ENCODE results near the gene ASPRV1.
"Not testable (repeated sequence)": the region's sequence is repeated elsewhere in the genome, so short reads cannot be mapped to it uniquely, and the experiment has no call there.

Gene ASPRV1

GRCh38 chr2:69961496-69961895 lies at the start of gene ASPRV1:
Gene ASPRV1, minus strand, starts transcription at chr2:69961631. Its CDS starts 195 bp downstream, at chr2:69961436.
- no peak within 1 kb of the TSS for H3K9ac ChIP-seq (ENCODE audit: low read depth, low read length)
- no peak within 1 kb of the TSS for H3K27ac ChIP-seq (ENCODE audit: low read length)
- no peaks in the 10 kb centered on the region for H3K36me3 ChIP-seq (ENCODE audit: insufficient read depth, low read depth, low read length)
- no peaks in the 10 kb centered on the region; the same call in 1 of the 2 replicates for H3K27me3 ChIP-seq (ENCODE audit: insufficient read depth, low read length)
- H3K9me3 ChIP-seq (ENCODE audit: insufficient read depth, low read depth, low read length), result no peaks in the 10 kb centered on the region
- peaks cover 7% of the 10 kb centered on the region; the same call in 1 of the 2 replicates for H3K4me1 ChIP-seq (ENCODE audit: insufficient read depth, low read length)
- H3K4me3 ChIP-seq (ENCODE audit: low read length), result no peak within 1 kb of the TSS

GRCh38 chr2:70010576-70011111 lies 49.2 kb upstream of the ASPRV1 start:
- H3K4me3 ChIP-seq (ENCODE audit: low read length), result no peak overlapping the region
- H3K4me1 ChIP-seq (ENCODE audit: insufficient read depth, low read length), result peaks cover 2% of the 10 kb centered on the region; the same call in 1 of the 2 replicates
- H3K27ac ChIP-seq (ENCODE audit: low read length), result no peak overlapping the region
- no peaks in the 10 kb centered on the region for H3K9me3 ChIP-seq (ENCODE audit: insufficient read depth, low read depth, low read length)
- H3K9ac ChIP-seq (ENCODE audit: low read depth, low read length), result no peak overlapping the region
- no peaks in the 10 kb centered on the region for H3K27me3 ChIP-seq (ENCODE audit: insufficient read depth, low read length)
- no peaks in the 10 kb centered on the region for H3K36me3 ChIP-seq (ENCODE audit: insufficient read depth, low read depth, low read length)

- H3K9me3 ChIP-seq (ENCODE audit: insufficient read depth, low read depth, low read length), result no peaks in the 10 kb centered on the region
- H3K4me1 ChIP-seq (ENCODE audit: insufficient read depth, low read length), result peaks cover 7% of the 10 kb centered on the region
- no peaks in the 10 kb centered on the region for H3K36me3 ChIP-seq (ENCODE audit: insufficient read depth, low read depth, low read length)
- no peak overlapping the region for H3K4me3 ChIP-seq (ENCODE audit: low read length)
- H3K9ac ChIP-seq (ENCODE audit: low read depth, low read length), result no peak overlapping the region
- H3K27me3 ChIP-seq (ENCODE audit: insufficient read depth, low read length), result no peaks in the 10 kb centered on the region
- H3K27ac ChIP-seq (ENCODE audit: low read length), result no peak overlapping the region
These were observed 48.5 kb upstream of the ASPRV1 start for GRCh38 chr2:70009762-70010575.

GRCh38 chr2:70008290-70008689 lies 46.9 kb upstream of the ASPRV1 start:
- Histone ChIP-seq H3K4me1 (ENCODE audit: insufficient read depth, low read length) (peaks cover 7% of the 10 kb centered on the region), H3K9ac (ENCODE audit: low read depth, low read length) (no peak overlapping the region), H3K4me3 (ENCODE audit: low read length) (no peak overlapping the region), H3K27ac (ENCODE audit: low read length) (no peak overlapping the region), H3K27me3 (ENCODE audit: insufficient read depth, low read length) (no peaks in the 10 kb centered on the region), H3K9me3 (ENCODE audit: insufficient read depth, low read depth, low read length) (no peaks in the 10 kb centered on the region), H3K36me3 (ENCODE audit: insufficient read depth, low read depth, low read length) (no peaks in the 10 kb centered on the region)

GRCh38 chr2:70007151-70007550 lies 45.7 kb upstream of the ASPRV1 start:
- peaks cover 7% of the 10 kb centered on the region for H3K4me1 ChIP-seq (ENCODE audit: insufficient read depth, low read length)
- H3K36me3 ChIP-seq (ENCODE audit: insufficient read depth, low read depth, low read length), result no peaks in the 10 kb centered on the region
- no peaks in the 10 kb centered on the region for H3K9me3 ChIP-seq (ENCODE audit: insufficient read depth, low read depth, low read length)
- no peak overlapping the region for H3K9ac ChIP-seq (ENCODE audit: low read depth, low read length)
- H3K27ac ChIP-seq (ENCODE audit: low read length), result no peak overlapping the region
- H3K27me3 ChIP-seq (ENCODE audit: insufficient read depth, low read length), result no peaks in the 10 kb centered on the region
- no peak overlapping the region for H3K4me3 ChIP-seq (ENCODE audit: low read length)

GRCh38 chr2:70006447-70006784 lies 45.0 kb upstream of the ASPRV1 start:
- Histone ChIP-seq H3K27me3 (ENCODE audit: insufficient read depth, low read length) (no peaks in the 10 kb centered on the region), H3K36me3 (ENCODE audit: insufficient read depth, low read depth, low read length) (no peaks in the 10 kb centered on the region), H3K4me3 (ENCODE audit: low read length) (no peak overlapping the region), H3K27ac (ENCODE audit: low read length) (no peak overlapping the region), H3K9ac (ENCODE audit: low read depth, low read length) (no peak overlapping the region), H3K9me3 (ENCODE audit: insufficient read depth, low read depth, low read length) (no peaks in the 10 kb centered on the region), H3K4me1 (ENCODE audit: insufficient read depth, low read length) (peaks cover 7% of the 10 kb centered on the region)

GRCh38 chr2:70005752-70006446 lies 44.5 kb upstream of the ASPRV1 start:
- Histone ChIP-seq H3K27ac (ENCODE audit: low read length) (no peak overlapping the region), H3K4me1 (ENCODE audit: insufficient read depth, low read length) (peaks cover 7% of the 10 kb centered on the region), H3K9ac (ENCODE audit: low read depth, low read length) (no peak overlapping the region)

GRCh38 chr2:70005216-70005615 lies 43.8 kb upstream of the ASPRV1 start:
- no peak overlapping the region for H3K27ac ChIP-seq (ENCODE audit: low read length)
- no peak overlapping the region for H3K9ac ChIP-seq (ENCODE audit: low read depth, low read length)
- no peaks in the 10 kb centered on the region for H3K36me3 ChIP-seq (ENCODE audit: insufficient read depth, low read depth, low read length)
- peaks cover 7% of the 10 kb centered on the region for H3K4me1 ChIP-seq (ENCODE audit: insufficient read depth, low read length)
- H3K9me3 ChIP-seq (ENCODE audit: insufficient read depth, low read depth, low read length), result no peaks in the 10 kb centered on the region
- no peaks in the 10 kb centered on the region for H3K27me3 ChIP-seq (ENCODE audit: insufficient read depth, low read length)
- H3K4me3 ChIP-seq (ENCODE audit: low read length), result no peak overlapping the region

More at GRCh38 chr2:70005752-70006446, 44.5 kb upstream of the ASPRV1 start:
- H3K9me3 ChIP-seq (ENCODE audit: insufficient read depth, low read depth, low read length), result no peaks in the 10 kb centered on the region
- no peaks in the 10 kb centered on the region for H3K36me3 ChIP-seq (ENCODE audit: insufficient read depth, low read depth, low read length)
- H3K27me3 ChIP-seq (ENCODE audit: insufficient read depth, low read length), result no peaks in the 10 kb centered on the region
- no peak overlapping the region for H3K4me3 ChIP-seq (ENCODE audit: low read length)

- no peak overlapping the region for H3K9ac ChIP-seq (ENCODE audit: low read depth, low read length)
- no peaks in the 10 kb centered on the region for H3K36me3 ChIP-seq (ENCODE audit: insufficient read depth, low read depth, low read length)
- no peaks in the 10 kb centered on the region for H3K9me3 ChIP-seq (ENCODE audit: insufficient read depth, low read depth, low read length)
- no peaks in the 10 kb centered on the region for H3K27me3 ChIP-seq (ENCODE audit: insufficient read depth, low read length)
- H3K4me1 ChIP-seq (ENCODE audit: insufficient read depth, low read length), result peaks cover 9% of the 10 kb centered on the region
- no peak overlapping the region for H3K27ac ChIP-seq (ENCODE audit: low read length)
- H3K4me3 ChIP-seq (ENCODE audit: low read length), result no peak overlapping the region
These were observed 41.8 kb upstream of the ASPRV1 start for GRCh38 chr2:70003093-70003830.

GRCh38 chr2:70002241-70002899 lies 40.9 kb upstream of the ASPRV1 start:
- H3K27ac ChIP-seq (ENCODE audit: low read length), result no peak overlapping the region
- peaks cover 9% of the 10 kb centered on the region for H3K4me1 ChIP-seq (ENCODE audit: insufficient read depth, low read length)

GRCh38 chr2:70000529-70000928 lies 39.1 kb upstream of the ASPRV1 start:
- not testable (repeated sequence) for H3K9ac ChIP-seq (ENCODE audit: low read depth, low read length); H3K9me3 ChIP-seq (ENCODE audit: insufficient read depth, low read depth, low read length); H3K27me3 ChIP-seq (ENCODE audit: insufficient read depth, low read length); H3K36me3 ChIP-seq (ENCODE audit: insufficient read depth, low read depth, low read length); H3K4me1 ChIP-seq (ENCODE audit: insufficient read depth, low read length); H3K4me3 ChIP-seq (ENCODE audit: low read length); H3K27ac ChIP-seq (ENCODE audit: low read length)

More at GRCh38 chr2:70002241-70002899, 40.9 kb upstream of the ASPRV1 start:
- Histone ChIP-seq H3K9ac (ENCODE audit: low read depth, low read length) (no peak overlapping the region), H3K9me3 (ENCODE audit: insufficient read depth, low read depth, low read length) (no peaks in the 10 kb centered on the region), H3K27me3 (ENCODE audit: insufficient read depth, low read length) (no peaks in the 10 kb centered on the region), H3K36me3 (ENCODE audit: insufficient read depth, low read depth, low read length) (no peaks in the 10 kb centered on the region), H3K4me3 (ENCODE audit: low read length) (no peak overlapping the region)
